ENCODE results near the gene MIER3. TPM values are rescaled to one million over a fixed set of nuclear protein-coding genes. Genes with fewer than 3 reads are reported as not detected.

The MIER3 gene
- total RNA-seq, 1 experiment from 2014 or later, result 44.8 TPM

DNA sequence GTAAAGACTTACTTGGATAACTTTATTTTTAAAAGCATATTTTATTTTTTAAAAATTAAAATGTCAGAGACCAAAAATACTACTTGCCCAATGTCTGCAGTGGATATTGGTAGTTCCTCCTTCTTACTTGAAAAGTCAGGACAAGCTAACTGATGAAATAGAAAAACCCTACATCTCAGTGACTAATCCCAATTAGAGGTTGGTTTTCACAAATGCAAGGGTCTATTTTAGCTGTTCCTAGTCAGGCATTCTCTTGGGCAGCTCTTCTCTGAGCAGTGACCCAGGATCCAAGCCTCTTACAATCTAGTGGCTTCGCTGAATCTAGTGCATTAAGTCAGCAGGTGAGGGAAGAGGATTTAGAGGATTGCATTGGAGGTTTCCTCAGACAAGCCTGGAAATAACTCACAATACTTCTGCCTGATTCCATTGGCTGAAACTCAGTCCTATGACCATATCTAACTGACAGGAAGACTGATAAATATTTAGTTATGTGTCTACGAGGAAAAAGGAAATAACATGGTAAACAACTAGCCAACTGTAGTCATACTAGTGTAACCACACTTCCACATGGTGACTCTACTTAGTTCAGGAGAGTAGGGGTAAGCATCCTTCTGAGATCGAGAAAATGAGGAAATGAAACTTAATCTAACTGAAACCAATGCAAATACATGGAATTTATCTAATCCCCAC lies 34.2 kb upstream of the MIER3 start:
- Histone ChIP-seq H2AK5ac (ENCODE audit: insufficient read length, low read length) (no peak overlapping the region), H4K91ac (ENCODE audit: insufficient read length, low read depth, low read length) (no peak overlapping the region), H2BK15ac (ENCODE audit: low read depth, low read length) (no peak overlapping the region), H4K8ac (replicated peaks; ENCODE audit: insufficient read length, low read depth, low read length) (no peak overlapping the region), H3K23ac (ENCODE audit: insufficient read length, low read depth, low read length) (no peak overlapping the region), H3K23me2 (ENCODE audit: insufficient read length, low read depth, low read length, poor library complexity, severe bottlenecking) (no peaks in the 10 kb centered on the region), H3K18ac (ENCODE audit: insufficient read length, low read depth, low read length) (no peak overlapping the region), H4K20me1 (ENCODE audit: control insufficient read depth, insufficient read depth, insufficient read length) (no peaks in the 10 kb centered on the region), H3K27ac (ENCODE audit: insufficient read length, low read depth, low read length) (no peak overlapping the region), H3K27me3 (ENCODE audit: insufficient read depth, low read length) (no peaks in the 10 kb centered on the region), H3K14ac (ENCODE audit: insufficient read depth, low read length) (no peak overlapping the region), H3T11ph (ENCODE audit: low read length) (no peak overlapping the region), H3K56ac (ENCODE audit: insufficient read length, low read depth, low read length) (no peak overlapping the region), H3K4ac (ENCODE audit: low read depth, low read length) (no peak overlapping the region), H2BK12ac (ENCODE audit: insufficient read length, low read depth, low read length) (no peak overlapping the region), H3K4me2 (ENCODE audit: insufficient read depth, insufficient read length, low read length) (no peak overlapping the region), H3K9ac (ENCODE audit: extremely low read depth, insufficient read length, low read length) (no peak overlapping the region), H4K5ac (ENCODE audit: insufficient read length, low read depth, low read length) (no peak overlapping the region), H2AFZ (ENCODE audit: low read length) (no peak overlapping the region), H2BK5ac (ENCODE audit: insufficient read length, low read length) (no peak overlapping the region), H3K9me3 (ENCODE audit: control insufficient read depth, low read depth, low read length) (no peaks in the 10 kb centered on the region), H2BK20ac (ENCODE audit: low read depth, low read length, poor library complexity, severe bottlenecking) (no peak overlapping the region), H3K79me2 (ENCODE audit: insufficient read depth, low read length) (no peaks in the 10 kb centered on the region), H3K79me1 (ENCODE audit: insufficient read depth, low read depth, low read length, poor library complexity, severe bottlenecking) (no peaks in the 10 kb centered on the region), H2BK120ac (ENCODE audit: low read depth, low read length, poor library complexity, severe bottlenecking) (no peak overlapping the region), H3K4me1 (ENCODE audit: insufficient read depth, low read length) (no peaks in the 10 kb centered on the region)
- Mint-ChIP-seq H3K27ac (no peak overlapping the region), H3K4me1 (no peaks in the 10 kb centered on the region), H3K9me3 (no peaks in the 10 kb centered on the region), H3K36me3 (ENCODE audit: insufficient read depth in 1 of 3, low read depth in 3 of 3) (no peaks in the 10 kb centered on the region), H3K4me3 (no peak overlapping the region), H3K27me3 (ENCODE audit: low read depth) (no peaks in the 10 kb centered on the region)
- TF ChIP-seq, protein P1, sequence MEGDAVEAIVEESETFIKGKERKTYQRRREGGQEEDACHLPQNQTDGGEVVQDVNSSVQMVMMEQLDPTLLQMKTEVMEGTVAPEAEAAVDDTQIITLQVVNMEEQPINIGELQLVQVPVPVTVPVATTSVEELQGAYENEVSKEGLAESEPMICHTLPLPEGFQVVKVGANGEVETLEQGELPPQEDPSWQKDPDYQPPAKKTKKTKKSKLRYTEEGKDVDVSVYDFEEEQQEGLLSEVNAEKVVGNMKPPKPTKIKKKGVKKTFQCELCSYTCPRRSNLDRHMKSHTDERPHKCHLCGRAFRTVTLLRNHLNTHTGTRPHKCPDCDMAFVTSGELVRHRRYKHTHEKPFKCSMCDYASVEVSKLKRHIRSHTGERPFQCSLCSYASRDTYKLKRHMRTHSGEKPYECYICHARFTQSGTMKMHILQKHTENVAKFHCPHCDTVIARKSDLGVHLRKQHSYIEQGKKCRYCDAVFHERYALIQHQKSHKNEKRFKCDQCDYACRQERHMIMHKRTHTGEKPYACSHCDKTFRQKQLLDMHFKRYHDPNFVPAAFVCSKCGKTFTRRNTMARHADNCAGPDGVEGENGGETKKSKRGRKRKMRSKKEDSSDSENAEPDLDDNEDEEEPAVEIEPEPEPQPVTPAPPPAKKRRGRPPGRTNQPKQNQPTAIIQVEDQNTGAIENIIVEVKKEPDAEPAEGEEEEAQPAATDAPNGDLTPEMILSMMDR (conservative IDR thresholded peaks at IDR 0.05), result no peak
- no peak for DNase-seq
- WGBS (ENCODE audit: extremely low coverage, insufficient read length, low lambda C conversion rate), result no CpG with 5 or more reads among the region's 3 CpGs

Data from H9 (cell line).